ENCODE data around the gene OR52I1.

DNA sequence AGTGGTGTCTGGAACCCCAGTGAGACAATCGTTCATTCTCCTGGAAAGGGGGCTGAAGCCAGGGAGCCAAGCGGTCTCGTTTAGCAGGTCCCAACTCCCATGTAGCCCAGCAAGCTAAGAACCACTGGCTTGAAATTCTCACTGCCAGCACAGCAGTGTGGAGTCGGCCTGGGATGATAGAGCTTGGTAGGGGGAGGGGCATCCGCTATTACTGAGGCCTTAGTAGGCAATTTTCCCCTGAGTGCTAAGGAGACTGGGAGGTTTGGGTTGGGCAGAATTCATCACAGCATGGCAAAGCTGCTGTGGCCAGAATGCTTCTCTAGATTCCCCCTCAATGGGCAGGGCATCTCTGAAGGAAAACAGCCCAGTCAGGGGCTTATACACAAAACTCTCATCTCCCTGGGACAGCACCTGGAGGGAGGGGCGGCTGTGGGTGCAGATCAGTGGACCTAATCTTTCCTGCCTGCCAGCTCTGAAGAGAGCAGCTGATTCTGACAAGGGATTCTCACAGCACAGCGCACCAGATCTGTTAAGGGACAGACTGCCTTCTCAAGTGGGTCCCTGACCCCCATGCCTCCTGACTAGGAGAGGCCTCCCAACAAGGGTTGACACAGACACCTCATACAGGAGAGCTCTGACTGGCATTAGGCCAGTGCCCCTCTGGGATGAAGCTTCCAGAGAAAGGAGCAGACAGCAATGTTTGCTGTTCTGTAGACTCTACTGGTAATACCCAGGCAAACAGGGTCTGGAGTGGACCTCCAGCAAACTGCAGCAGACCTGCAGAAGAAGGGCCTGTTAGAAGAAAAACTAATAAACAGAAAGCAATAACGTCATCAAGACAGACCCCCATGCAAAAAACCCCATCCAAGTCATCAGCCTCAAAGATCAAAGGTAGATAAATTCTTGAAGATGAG lies 34.1 kb upstream of the OR52I1 start:
- TF ChIP-seq, protein P1, sequence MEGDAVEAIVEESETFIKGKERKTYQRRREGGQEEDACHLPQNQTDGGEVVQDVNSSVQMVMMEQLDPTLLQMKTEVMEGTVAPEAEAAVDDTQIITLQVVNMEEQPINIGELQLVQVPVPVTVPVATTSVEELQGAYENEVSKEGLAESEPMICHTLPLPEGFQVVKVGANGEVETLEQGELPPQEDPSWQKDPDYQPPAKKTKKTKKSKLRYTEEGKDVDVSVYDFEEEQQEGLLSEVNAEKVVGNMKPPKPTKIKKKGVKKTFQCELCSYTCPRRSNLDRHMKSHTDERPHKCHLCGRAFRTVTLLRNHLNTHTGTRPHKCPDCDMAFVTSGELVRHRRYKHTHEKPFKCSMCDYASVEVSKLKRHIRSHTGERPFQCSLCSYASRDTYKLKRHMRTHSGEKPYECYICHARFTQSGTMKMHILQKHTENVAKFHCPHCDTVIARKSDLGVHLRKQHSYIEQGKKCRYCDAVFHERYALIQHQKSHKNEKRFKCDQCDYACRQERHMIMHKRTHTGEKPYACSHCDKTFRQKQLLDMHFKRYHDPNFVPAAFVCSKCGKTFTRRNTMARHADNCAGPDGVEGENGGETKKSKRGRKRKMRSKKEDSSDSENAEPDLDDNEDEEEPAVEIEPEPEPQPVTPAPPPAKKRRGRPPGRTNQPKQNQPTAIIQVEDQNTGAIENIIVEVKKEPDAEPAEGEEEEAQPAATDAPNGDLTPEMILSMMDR (IDR thresholded peaks at IDR 0.05): no peak
- TF ChIP-seq EZH2phosphoT487 (IDR thresholded peaks at IDR 0.05) (no peak), EZH2 (IDR thresholded peaks at IDR 0.05) (no peak)

Measured in neural progenitor cell (in vitro differentiated cells).